GM23338 (cell line): Measurements from ENCODE around the gene GRID1. TPM values are rescaled to one million over a fixed set of nuclear protein-coding genes. Genes with fewer than 3 reads are reported as not detected.

ENCODE experiments used
- ATAC-seq: fragments of 200-7000 bp; cut with Tn5 transposase; 3 replicates; pipeline ENCODE4 v1.9.1; 2020
- DNase-seq: peaks from one replicate; pipeline ENCODE4 v3.0.0-alpha.2; 2015; ENCODE audit warnings: low spot score
- H2AFZ ChIP-seq: fragments of 200-600 bp; sonication (generic); 2 replicates; pipeline ENCODE4 v1.8.0; 2016; ENCODE audit warnings: antibody characterized with exemption, mild to moderate bottlenecking, moderate library complexity
- H3F3A ChIP-seq: fragments of 200-600 bp; sonication (generic); replicated peaks from 2 replicates; pipeline ENCODE4 v1.8.0; 2017; ENCODE audit warnings: antibody characterized with exemption, mixed run types, low read depth
- H3K27ac ChIP-seq: fragments of 200-600 bp; sonication (generic); 2 replicates; pipeline ENCODE4 v1.6.1; 2016; ENCODE audit warnings: low read depth
- H3K27me3 ChIP-seq: fragments of 200-600 bp; sonication (generic); 2 replicates; pipeline ENCODE4 v1.8.0; 2016; ENCODE audit warnings: mild to moderate bottlenecking, mixed run types, moderate library complexity; ENCODE audit not compliant: insufficient read depth
- H3K36me3 ChIP-seq: fragments of 200-600 bp; sonication (generic); 2 replicates; pipeline ENCODE4 v1.8.0; 2016; ENCODE audit warnings: mild to moderate bottlenecking; ENCODE audit not compliant: insufficient read depth
- H3K4me1 ChIP-seq: fragments of 200-600 bp; sonication (generic); 2 replicates; pipeline ENCODE4 v1.8.0; 2016; ENCODE audit warnings: mild to moderate bottlenecking, moderate library complexity; ENCODE audit not compliant: insufficient read depth
- H3K4me2 ChIP-seq: fragments of 200-600 bp; sonication (generic); 2 replicates; pipeline ENCODE4 v1.7.1; 2017; ENCODE audit warnings: mixed run types
- H3K4me3 ChIP-seq: fragments of 200-600 bp; sonication (generic); 2 replicates; pipeline ENCODE4 v1.6.1; 2016; ENCODE audit warnings: mixed run types
- H3K79me2 ChIP-seq: fragments of 200-600 bp; sonication (generic); replicated peaks from 2 replicates; pipeline ENCODE4 v1.8.0; 2017; ENCODE audit warnings: mild to moderate bottlenecking; ENCODE audit not compliant: insufficient read depth
- H3K9me2 ChIP-seq: fragments of 200-600 bp; sonication (generic); 2 replicates; pipeline ENCODE4 v1.8.0; 2017; ENCODE audit not compliant: insufficient read depth
- H4K20me1 ChIP-seq: fragments of 200-600 bp; sonication (generic); replicated peaks from 2 replicates; pipeline ENCODE4 v1.8.0; 2017; ENCODE audit warnings: mild to moderate bottlenecking; ENCODE audit not compliant: insufficient read depth
- H3K27ac Mint-ChIP-seq: 2 replicates; pipeline ENCODE4 v1.8.0; 2020; ENCODE audit warnings: inconsistent platforms, mild to moderate bottlenecking, moderate library complexity, mixed read lengths
- H3K27me3 Mint-ChIP-seq: 3 replicates; pipeline ENCODE4 v1.8.0; 2022; ENCODE audit warnings: low read depth, mild to moderate bottlenecking, moderate library complexity, mixed read lengths, inconsistent platforms; ENCODE audit not compliant: insufficient read depth, poor library complexity
- H3K36me3 Mint-ChIP-seq: 3 replicates; pipeline ENCODE4 v1.8.0; 2021; ENCODE audit warnings: low read depth, mild to moderate bottlenecking, inconsistent platforms, moderate library complexity, mixed read lengths
- H3K4me1 Mint-ChIP-seq: 3 replicates; pipeline ENCODE4 v1.8.0; 2020; ENCODE audit warnings: mild to moderate bottlenecking, inconsistent platforms, mixed read lengths
- H3K4me3 Mint-ChIP-seq: 3 replicates; pipeline ENCODE4 v1.8.0; 2021; ENCODE audit warnings: moderate library complexity, mild to moderate bottlenecking, inconsistent platforms, mixed read lengths
- H3K9me3 Mint-ChIP-seq: 3 replicates; pipeline ENCODE4 v1.8.0; 2020; ENCODE audit warnings: moderate library complexity, mild to moderate bottlenecking, inconsistent platforms, mixed read lengths
- CTCF ChIP-seq, 2 experiments: fragments of 200-600 bp in 1 of 2; sonication (generic) in 1 of 2; conservative IDR thresholded peaks; 2 replicates each; pipeline versions ENCODE4 v1.5.1 to v1.6.1; 2016 to 2017; ENCODE audit warnings: antibody characterized with exemption in 2 of 2, low read depth in 2 of 2, mild to moderate bottlenecking in 2 of 2, moderate library complexity in 1 of 2
- EZH2 ChIP-seq: fragments of 200-600 bp; sonication (generic); IDR thresholded peaks from one replicate; pipeline ENCODE4 v1.8.0; 2017; ENCODE audit warnings: antibody characterized with exemption, mild to moderate bottlenecking, low read depth; ENCODE audit not compliant: unreplicated experiment
- EZH2phosphoT487 ChIP-seq: fragments of 200-600 bp; sonication (generic); IDR thresholded peaks from one replicate; pipeline ENCODE4 v1.8.1; 2018; ENCODE audit warnings: antibody characterized with exemption; ENCODE audit not compliant: unreplicated experiment
- POLR2AphosphoS5 ChIP-seq: IDR thresholded peaks from 2 replicates; pipeline ENCODE4 v1.6.1; 2016; ENCODE audit warnings: antibody characterized with exemption, low read depth
- REST ChIP-seq: IDR thresholded peaks from one replicate; pipeline ENCODE4 v1.6.1; 2018; ENCODE audit warnings: antibody characterized with exemption; ENCODE audit not compliant: unreplicated experiment
- STAT1 ChIP-seq: IDR thresholded peaks from one replicate; pipeline ENCODE4 v1.6.1; 2016; ENCODE audit warnings: antibody characterized with exemption; ENCODE audit not compliant: unreplicated experiment
- ZNF114 ChIP-seq: fragments of 250-450 bp; sonication (Bioruptor Pico); IDR thresholded peaks from 2 replicates; pipeline ENCODE4 v1.5.0; 2020; ENCODE audit warnings: mild to moderate bottlenecking, moderate library complexity
- ZNF462 ChIP-seq: fragments of 250-450 bp; sonication (Bioruptor Pico); IDR thresholded peaks from 2 replicates; pipeline ENCODE4 v1.5.0; 2020; ENCODE audit warnings: mild to moderate bottlenecking, moderate library complexity
- polyA plus RNA-seq: library from polyadenylated mRNA; unstranded; fragments of >200 nt; fragmentation: Nextera tagmentation; extraction: Ambion mirVana; gene quantifications from 2 replicates; pipeline ENCODE4 v1.2.1, GENCODE V29; 2016
- total RNA-seq: library from RNA; depleted of rRNA; stranded (reverse); fragments of >200 nt; shearing (Covaris generic); gene quantifications from 2 replicates; pipeline ENCODE4 v1.2.3, GENCODE V29; 2014

GRID1 gene
- total and polyA plus RNA-seq, 2 experiments from 2014 or later: 0.14 to 0.15 TPM

- H3K79me2 ChIP-seq: no peaks in the 10 kb centered on the region
- Mint-ChIP-seq H3K27ac (no peak overlapping the region; the same call in 1 of the 2 replicates), H3K27me3 (peaks cover 16% of the 10 kb centered on the region), H3K4me3 (no peak overlapping the region), H3K9me3 (peaks cover 5% of the 10 kb centered on the region; the same call in 2 of the 3 replicates), H3K4me1 (peaks cover 20% of the 10 kb centered on the region), H3K36me3 (no peaks in the 10 kb centered on the region)
- no peaks in the 10 kb centered on the region for H3K9me2 ChIP-seq
- TF ChIP-seq EZH2: no peak
- TF ChIP-seq POLR2AphosphoS5: no peak
- no peak for TF ChIP-seq ZNF114 (CRISPR knock-in tag)
- TF ChIP-seq STAT1: no peak
- ATAC-seq (peak; percentile 52), DNase-seq (no peak)
- no peaks in the 10 kb centered on the region for H3K27me3 ChIP-seq
- H4K20me1 ChIP-seq: no peaks in the 10 kb centered on the region
- H3K4me1 ChIP-seq: peaks cover 13% of the 10 kb centered on the region
- H3K36me3 ChIP-seq: no peaks in the 10 kb centered on the region
- no peaks in the 10 kb centered on the region for H3F3A ChIP-seq
- H2AFZ ChIP-seq: peak overlapping the region; percentile 69
- peak overlapping the region; percentile 43; the same call in 1 of the 2 replicates for H3K4me2 ChIP-seq
- H3K4me3 ChIP-seq: no peak overlapping the region
- no peak overlapping the region for H3K27ac ChIP-seq
Observed at GRCh38 chr10:86340991-86341260, 25.7 kb downstream of the GRID1 start.

GRCh38 chr10:86340176-86340990 is 26.2 kb downstream of the GRID1 start:
- no peaks in the 10 kb centered on the region for H3K36me3 ChIP-seq
- DNase-seq: no peak
- peaks cover 13% of the 10 kb centered on the region for H3K4me1 ChIP-seq
- H3K27me3 ChIP-seq: no peaks in the 10 kb centered on the region
- Mint-ChIP-seq H3K27ac (no peak overlapping the region), H3K4me1 (peaks cover 19% of the 10 kb centered on the region), H3K36me3 (no peaks in the 10 kb centered on the region), H3K27me3 (peaks cover 13% of the 10 kb centered on the region), H3K4me3 (no peak overlapping the region), H3K9me3 (peaks cover 5% of the 10 kb centered on the region; the same call in 2 of the 3 replicates)
- peak overlapping the region; percentile 43; the same call in 1 of the 2 replicates for H3K4me2 ChIP-seq
- no peaks in the 10 kb centered on the region for H3K79me2 ChIP-seq
- H2AFZ ChIP-seq: peak overlapping the region; percentile 69; the same call in 1 of the 2 replicates
- peak; percentile 18 for ATAC-seq
- H3K4me3 ChIP-seq: no peak overlapping the region
- no peaks in the 10 kb centered on the region for H4K20me1 ChIP-seq
- no peaks in the 10 kb centered on the region for H3K9me2 ChIP-seq
- H3F3A ChIP-seq: no peaks in the 10 kb centered on the region
- H3K27ac ChIP-seq: no peak overlapping the region
- TF ChIP-seq STAT1 (no peak), REST (no peak), CTCF (conservative IDR thresholded peaks at IDR 0.05; ENCODE audit: low read depth in 2 of 2) (no peak), EZH2 (no peak), ZNF462 (CRISPR knock-in tag) (no peak), POLR2AphosphoS5 (no peak), ZNF114 (CRISPR knock-in tag) (no peak), EZH2phosphoT487 (no peak)
